ENCODE measurements around the gene NXT1.

- TF ChIP-seq POLR2A (IDR thresholded peaks at IDR 0.05; ENCODE audit: low read depth, low read length) (no peak), SMC3 (IDR thresholded peaks at IDR 0.05; ENCODE audit: low read depth, low read length) (no peak), NFE2L2 (IDR thresholded peaks at IDR 0.05; ENCODE audit: low read depth, low read length) (no peak), FOS (IDR thresholded peaks at IDR 0.05; ENCODE audit: low read depth, low read length) (no peak), CTCF (conservative IDR thresholded peaks at IDR 0.05; ENCODE audit: low read depth, low read length) (no peak), RAD21 (IDR thresholded peaks at IDR 0.05; ENCODE audit: low read length) (no peak), MAZ (IDR thresholded peaks at IDR 0.05; ENCODE audit: borderline replicate concordance, low read depth, low read length) (no peak), MXI1 (IDR thresholded peaks at IDR 0.05; ENCODE audit: borderline replicate concordance, low read depth, low read length) (no peak), ELK1 (IDR thresholded peaks at IDR 0.05; ENCODE audit: borderline replicate concordance, low read depth, low read length) (no peak), RCOR1 (IDR thresholded peaks at IDR 0.05; ENCODE audit: insufficient replicate concordance, low read length) (no peak), CHD1 (IDR thresholded peaks at IDR 0.05; ENCODE audit: low read depth, low read length) (no peak), USF2 (IDR thresholded peaks at IDR 0.05; ENCODE audit: low read depth, low read length) (no peak)
Measured at GRCh38 chr20:23308908-23309307, 41.7 kb upstream of the NXT1 start.

Data from IMR-90 (cell line).